Progenitor cell of endocrine pancreas (in vitro differentiated cells): ENCODE results near the gene DYSF. TPM values are rescaled to one million over a fixed set of nuclear protein-coding genes. Genes with fewer than 3 reads are reported as not detected.

Experiments
- DNase-seq: peaks from one replicate; pipeline ENCODE4 v3.0.0; 2021; ENCODE audit warnings: low spot score; ENCODE audit not compliant: unreplicated experiment
- H3K27ac Mint-ChIP-seq: 2 replicates; pipeline ENCODE4 v1.8.0; 2021; ENCODE audit warnings: mild to moderate bottlenecking, moderate library complexity, mixed read lengths
- H3K27me3 Mint-ChIP-seq: 2 replicates; pipeline ENCODE4 v1.8.0; 2021; ENCODE audit warnings: mixed read lengths
- H3K36me3 Mint-ChIP-seq: 2 replicates; pipeline ENCODE4 v1.8.0; 2022; ENCODE audit warnings: mixed read lengths; ENCODE audit not compliant: insufficient read depth
- H3K4me1 Mint-ChIP-seq: 2 replicates; pipeline ENCODE4 v1.8.0; 2021; ENCODE audit warnings: low read depth, mixed read lengths
- H3K4me3 Mint-ChIP-seq: 2 replicates; pipeline ENCODE4 v1.8.0; 2021; ENCODE audit warnings: low read depth, mild to moderate bottlenecking, moderate library complexity, mixed read lengths
- H3K9me3 Mint-ChIP-seq: 2 replicates; pipeline ENCODE4 v1.8.0; 2021; ENCODE audit warnings: low read depth, mixed read lengths
- total RNA-seq: library from RNA; stranded (reverse); gene quantifications from 2 replicates; pipeline ENCODE4 v1.2.1, GENCODE V29; 2021
- TF ChIP-seq, protein P1 (sequence below): fragments of 200-600 bp; sonication (generic); IDR thresholded peaks from one replicate; pipeline ENCODE4 v1.5.0; 2021; ENCODE audit warnings: antibody characterized with exemption, mild to moderate bottlenecking; ENCODE audit not compliant: unreplicated experiment

The DYSF gene
- total RNA-seq, 1 donor from 2014 or later = 1.4 TPM

DNA sequence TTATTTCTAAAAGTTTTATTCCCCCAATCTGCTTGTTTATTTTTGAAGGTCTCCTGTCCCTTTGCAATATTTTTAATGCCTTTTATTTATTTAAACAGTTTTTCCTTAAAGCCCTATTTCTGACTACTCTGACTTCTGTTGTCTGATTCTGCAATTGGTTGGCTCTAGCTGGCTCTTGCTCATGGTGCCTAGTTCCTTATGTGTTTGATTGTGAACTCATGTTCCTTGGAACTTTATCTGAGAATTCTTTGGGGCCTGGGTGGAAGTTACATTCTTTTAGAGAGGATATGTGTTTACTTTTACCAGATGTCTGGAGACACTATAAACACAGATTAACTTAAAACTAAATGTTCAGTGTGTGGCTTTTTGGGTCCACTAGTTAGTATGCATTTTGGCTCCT, 175.9 kb downstream of the DYSF start:
- H3K27me3 Mint-ChIP-seq = no peaks in the 10 kb centered on the region
- H3K4me1 Mint-ChIP-seq = peaks cover 8% of the 10 kb centered on the region
- peaks cover 1% of the 10 kb centered on the region for H3K36me3 Mint-ChIP-seq
- H3K9me3 Mint-ChIP-seq = peaks cover 9% of the 10 kb centered on the region
- DNase-seq = no peak
- H3K27ac Mint-ChIP-seq = no peak overlapping the region
- H3K4me3 Mint-ChIP-seq = no peak overlapping the region
- TF ChIP-seq, protein P1, sequence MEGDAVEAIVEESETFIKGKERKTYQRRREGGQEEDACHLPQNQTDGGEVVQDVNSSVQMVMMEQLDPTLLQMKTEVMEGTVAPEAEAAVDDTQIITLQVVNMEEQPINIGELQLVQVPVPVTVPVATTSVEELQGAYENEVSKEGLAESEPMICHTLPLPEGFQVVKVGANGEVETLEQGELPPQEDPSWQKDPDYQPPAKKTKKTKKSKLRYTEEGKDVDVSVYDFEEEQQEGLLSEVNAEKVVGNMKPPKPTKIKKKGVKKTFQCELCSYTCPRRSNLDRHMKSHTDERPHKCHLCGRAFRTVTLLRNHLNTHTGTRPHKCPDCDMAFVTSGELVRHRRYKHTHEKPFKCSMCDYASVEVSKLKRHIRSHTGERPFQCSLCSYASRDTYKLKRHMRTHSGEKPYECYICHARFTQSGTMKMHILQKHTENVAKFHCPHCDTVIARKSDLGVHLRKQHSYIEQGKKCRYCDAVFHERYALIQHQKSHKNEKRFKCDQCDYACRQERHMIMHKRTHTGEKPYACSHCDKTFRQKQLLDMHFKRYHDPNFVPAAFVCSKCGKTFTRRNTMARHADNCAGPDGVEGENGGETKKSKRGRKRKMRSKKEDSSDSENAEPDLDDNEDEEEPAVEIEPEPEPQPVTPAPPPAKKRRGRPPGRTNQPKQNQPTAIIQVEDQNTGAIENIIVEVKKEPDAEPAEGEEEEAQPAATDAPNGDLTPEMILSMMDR = no peak

DNA sequence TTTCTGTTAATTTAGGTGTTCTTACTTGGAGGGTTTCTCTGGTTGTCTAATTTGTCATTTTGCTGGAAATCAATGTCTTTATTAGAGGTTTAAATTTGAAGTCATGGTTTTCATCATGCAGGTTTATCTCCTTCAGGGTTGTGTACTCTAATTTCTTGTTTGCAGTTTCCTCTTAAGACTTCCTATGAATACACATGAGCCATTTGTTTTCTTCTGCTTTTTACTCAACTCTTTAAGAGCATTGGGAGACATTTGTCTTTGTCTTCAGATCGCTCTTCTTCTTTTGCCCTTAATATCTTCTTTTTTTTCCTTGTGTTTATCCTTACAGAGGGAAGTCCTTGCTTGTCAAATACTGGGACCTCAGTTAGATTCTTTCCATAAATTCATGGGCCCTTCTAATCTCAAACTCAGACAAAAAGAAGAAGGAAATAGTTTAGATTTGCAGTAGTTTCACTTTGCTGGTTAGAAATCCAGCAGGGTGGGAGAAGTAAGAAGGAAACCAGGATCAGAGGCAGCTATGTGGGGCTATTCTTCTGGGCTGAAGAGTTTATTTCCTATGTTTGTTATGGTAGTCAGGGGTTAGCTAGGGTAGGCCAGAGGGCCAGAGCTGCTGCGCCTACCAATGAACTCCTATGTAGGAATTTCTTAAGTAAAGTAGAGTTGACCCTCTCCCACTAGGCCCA, 176.6 kb downstream of the DYSF start:
- Mint-ChIP-seq H3K27me3 (no peaks in the 10 kb centered on the region), H3K36me3 (peaks cover 1% of the 10 kb centered on the region), H3K27ac (no peak overlapping the region), H3K4me3 (no peak overlapping the region), H3K9me3 (peaks cover 9% of the 10 kb centered on the region), H3K4me1 (peaks cover 8% of the 10 kb centered on the region)
- TF ChIP-seq, protein P1 = no peak
- DNase-seq = no peak

DNA sequence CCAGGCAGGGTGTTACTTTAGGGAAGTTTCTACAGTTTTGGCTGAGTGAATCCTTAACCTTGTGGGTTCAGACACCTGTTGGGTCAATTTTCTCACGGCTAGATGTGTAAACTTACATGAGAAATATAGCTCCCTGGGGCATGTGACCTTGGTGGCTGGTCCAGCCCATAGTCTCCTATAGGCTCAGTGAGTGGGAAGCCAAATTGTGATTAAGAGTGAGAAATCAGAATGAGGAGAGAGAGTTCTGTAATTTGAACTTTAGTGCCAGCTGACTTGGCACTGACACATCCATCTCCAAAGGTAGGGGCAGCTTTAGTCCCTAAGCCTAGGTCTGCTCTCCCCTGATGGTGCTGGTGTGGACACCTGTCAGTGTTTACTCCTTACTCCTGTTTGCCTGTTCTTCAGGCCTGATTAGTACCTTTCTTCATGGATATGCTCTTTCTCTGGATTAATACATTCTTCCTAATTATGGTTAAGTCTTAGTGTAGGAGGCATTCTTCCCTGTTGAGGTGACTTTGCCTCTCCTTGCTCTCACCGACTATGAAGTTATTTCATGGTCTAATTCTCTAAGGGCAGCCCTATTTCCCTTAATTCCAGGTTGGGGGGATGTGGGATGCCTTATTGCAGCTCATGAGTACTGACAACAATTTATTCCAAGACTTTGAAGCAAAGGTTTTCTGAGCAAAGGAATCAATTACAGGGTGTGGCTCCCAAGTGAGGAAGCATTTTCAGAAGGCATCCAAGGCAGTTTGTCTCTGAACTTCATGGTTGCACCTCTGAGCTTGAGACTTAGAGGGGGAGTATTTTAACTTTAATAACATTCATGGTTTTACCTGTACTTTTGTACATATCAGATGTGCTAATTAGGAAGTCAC, 177.3 kb downstream of the DYSF start:
- no peak overlapping the region for H3K27ac Mint-ChIP-seq

DNA sequence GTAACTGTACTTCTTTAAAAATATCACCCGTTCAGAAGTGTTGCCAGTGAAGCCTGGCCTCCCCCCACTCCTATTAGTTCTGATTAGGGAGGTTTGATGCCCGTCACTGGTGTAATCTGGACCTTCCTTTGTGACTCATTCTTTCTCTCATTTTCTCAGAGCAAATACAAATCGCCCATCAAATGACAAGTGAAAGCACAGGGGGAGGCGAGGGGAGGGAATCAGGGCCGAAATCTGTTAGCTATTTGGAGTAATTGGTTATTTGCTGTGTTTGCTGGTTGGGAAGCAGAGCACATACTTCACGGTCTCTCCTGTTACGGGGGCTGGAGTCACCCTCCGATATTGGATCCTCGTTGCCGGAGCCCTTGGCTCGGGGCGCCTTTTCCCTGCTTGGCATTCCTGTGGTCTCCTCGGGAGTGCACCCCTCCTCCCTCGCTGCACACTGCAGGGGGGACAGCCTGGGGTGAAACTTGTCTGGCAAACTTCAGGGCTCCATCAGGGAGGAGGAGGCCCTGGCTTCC, 178.1 kb downstream of the DYSF start:
- Mint-ChIP-seq H3K4me3 (no peak overlapping the region), H3K27ac (no peak overlapping the region), H3K36me3 (peaks cover 1% of the 10 kb centered on the region), H3K4me1 (peaks cover 3% of the 10 kb centered on the region), H3K27me3 (no peaks in the 10 kb centered on the region), H3K9me3 (peaks cover 9% of the 10 kb centered on the region)
- DNase-seq = no peak
- TF ChIP-seq, protein P1 = no peak

More for the DNA sequence above, 177.3 kb downstream of the DYSF start:
- Mint-ChIP-seq H3K27me3 (no peaks in the 10 kb centered on the region), H3K36me3 (peaks cover 1% of the 10 kb centered on the region), H3K9me3 (peaks cover 9% of the 10 kb centered on the region), H3K4me3 (no peak overlapping the region), H3K4me1 (peaks cover 3% of the 10 kb centered on the region)
- TF ChIP-seq, protein P1 = no peak
- DNase-seq = no peak

DNA sequence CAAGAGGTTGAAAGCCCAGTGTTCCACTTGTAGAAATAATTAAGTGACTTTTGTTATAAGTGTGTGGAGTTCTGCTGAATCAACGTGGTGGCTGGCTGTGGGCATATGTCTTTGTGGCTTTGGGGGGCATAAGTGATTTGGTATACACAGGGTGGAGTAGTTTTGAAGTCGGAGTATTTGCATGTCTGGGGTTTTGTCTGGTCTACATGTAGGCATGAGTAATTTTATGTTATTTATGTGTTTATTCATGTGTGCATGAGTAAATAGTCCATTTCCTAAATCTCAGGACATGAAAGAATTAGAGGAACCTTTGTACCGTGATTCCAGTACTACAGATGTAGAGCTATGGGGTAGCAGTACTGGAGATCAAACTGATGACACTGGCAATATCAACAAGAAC, 179.7 kb downstream of the DYSF start:
- TF ChIP-seq, protein P1 = no peak
- no peak overlapping the region for H3K27ac Mint-ChIP-seq
- H3K4me3 Mint-ChIP-seq = no peak overlapping the region
- peaks cover 1% of the 10 kb centered on the region for H3K36me3 Mint-ChIP-seq
- no peak for DNase-seq
- peaks cover 9% of the 10 kb centered on the region for H3K9me3 Mint-ChIP-seq
- H3K4me1 Mint-ChIP-seq = peaks cover 3% of the 10 kb centered on the region
- H3K27me3 Mint-ChIP-seq = no peaks in the 10 kb centered on the region
